ENCODE results near the gene SLC25A18. TPM values are rescaled to one million over a fixed set of nuclear protein-coding genes. Genes with fewer than 3 reads are reported as not detected.
A peak's percentile ranks its signal among the peaks of the same experiment; 100 is the strongest.

The SLC25A18 gene
- polyA plus RNA-seq, 1 donor (not counting 4 experiments of a cell fraction or from before 2014, with no cell fraction given) = 0.04 TPM

DNA sequence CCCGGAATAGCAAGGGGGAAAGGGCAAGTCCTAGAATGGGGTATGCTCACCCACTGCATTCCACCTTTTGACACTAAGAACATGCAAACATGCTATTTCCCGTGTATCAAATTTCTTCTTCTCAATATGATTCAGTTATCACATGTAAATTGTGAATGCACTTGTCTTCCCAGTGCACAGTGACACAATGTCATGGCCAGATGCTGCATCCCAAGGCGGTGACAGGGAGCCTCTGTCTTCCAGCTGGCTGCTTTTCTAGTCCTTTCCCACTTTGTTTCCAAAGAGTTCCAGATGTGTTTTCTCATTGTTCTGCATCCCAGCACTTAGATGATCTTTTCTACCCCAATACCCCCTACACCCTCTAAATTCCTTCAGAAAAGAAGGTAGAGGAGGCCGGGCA is 12.4 kb downstream of the SLC25A18 start:
- DNase-seq (ENCODE audit: low read depth, low spot score) (no peak), FAIRE-seq (no peak)
- H2AFZ ChIP-seq (ENCODE audit: control insufficient read depth, low read length) = no peak overlapping the region
- no peak overlapping the region for H3K4me3 ChIP-seq (ENCODE audit: control insufficient read depth in 2 of 3, extremely low read depth in 1 of 3, insufficient read depth in 2 of 3, low read depth in 1 of 3, low read length in 3 of 3)
- no peaks in the 10 kb centered on the region for H3K27me3 ChIP-seq (ENCODE audit: control insufficient read depth, extremely low read depth, insufficient read depth, low read length)
- peak overlapping the region; percentile 56 for H3K27ac ChIP-seq (ENCODE audit: control insufficient read depth, insufficient read depth, low read length)
- no peaks in the 10 kb centered on the region for H3K79me2 ChIP-seq (ENCODE audit: control insufficient read depth, insufficient read depth, low read length)
- H4K20me1 ChIP-seq (ENCODE audit: control insufficient read depth, extremely low read depth, insufficient read depth, low read length) = no peaks in the 10 kb centered on the region
- H3K4me2 ChIP-seq (ENCODE audit: control insufficient read depth, extremely low read depth, insufficient read depth, low read depth, low read length) = peak overlapping the region; percentile 8
- H3K4me1 ChIP-seq (ENCODE audit: control insufficient read depth, extremely low read depth, insufficient read depth, low read length) = peaks cover 26% of the 10 kb centered on the region
- H3K9me3 ChIP-seq (ENCODE audit: control insufficient read depth, low read depth, low read length) = no peaks in the 10 kb centered on the region
- dilution Hi-C loops (cut with MboI; ENCODE audit: extremely low pct_ligation_motif_present, low sequenced_read_pairs) = no loop called here
- H3K36me3 ChIP-seq (ENCODE audit: control insufficient read depth in 2 of 2, extremely low read depth in 1 of 2, insufficient read depth in 2 of 2, low read length in 2 of 2) = no peaks in the 10 kb centered on the region
- TF ChIP-seq EZH2 (IDR thresholded peaks at IDR 0.05; ENCODE audit: low read length) (no peak), CTCF (optimal IDR thresholded peaks at IDR 0.05 in 1 of 3, IDR thresholded peaks at IDR 0.05 in 1 of 3, conservative IDR thresholded peaks at IDR 0.05 in 1 of 3; ENCODE audit: extremely low read depth in 1 of 3, insufficient read depth in 2 of 3, low read length in 3 of 3) (no peak)
- no peaks in the 10 kb centered on the region for H3K9me1 ChIP-seq (ENCODE audit: control insufficient read depth, extremely low read depth, insufficient read depth, low read length)
- peak overlapping the region; percentile 35 for H3K9ac ChIP-seq (ENCODE audit: control insufficient read depth, extremely low read depth, insufficient read depth, low read length)

DNA sequence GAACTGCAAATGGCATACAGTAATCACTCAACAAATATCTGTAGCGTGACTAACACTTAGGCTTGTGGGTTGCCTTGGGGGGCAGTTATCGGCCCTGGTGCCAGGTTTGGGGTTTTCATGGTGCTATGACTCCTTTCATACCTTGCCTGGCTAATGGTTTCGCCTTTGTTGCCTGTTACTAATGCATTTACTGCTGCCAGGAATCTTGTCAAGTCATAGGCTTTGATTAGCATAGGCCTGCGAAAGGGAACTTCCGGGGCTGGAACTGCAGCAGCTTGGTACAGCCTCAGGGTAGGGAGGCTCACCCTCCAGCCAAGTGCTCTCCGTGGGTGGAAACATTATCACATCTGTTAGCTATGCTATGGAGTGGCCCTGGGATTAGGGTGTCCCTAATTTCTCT is 13.2 kb downstream of the SLC25A18 start:
- Histone ChIP-seq H3K4me3 (ENCODE audit: control insufficient read depth in 2 of 3, extremely low read depth in 1 of 3, insufficient read depth in 2 of 3, low read depth in 1 of 3, low read length in 3 of 3) (no peak overlapping the region), H4K20me1 (ENCODE audit: control insufficient read depth, extremely low read depth, insufficient read depth, low read length) (no peaks in the 10 kb centered on the region), H3K36me3 (ENCODE audit: control insufficient read depth in 2 of 2, extremely low read depth in 1 of 2, insufficient read depth in 2 of 2, low read length in 2 of 2) (no peaks in the 10 kb centered on the region), H3K9ac (ENCODE audit: control insufficient read depth, extremely low read depth, insufficient read depth, low read length) (no peak overlapping the region), H3K4me1 (ENCODE audit: control insufficient read depth, extremely low read depth, insufficient read depth, low read length) (peaks cover 18% of the 10 kb centered on the region), H3K79me2 (ENCODE audit: control insufficient read depth, insufficient read depth, low read length) (no peaks in the 10 kb centered on the region), H3K27ac (ENCODE audit: control insufficient read depth, insufficient read depth, low read length) (peak overlapping the region; percentile 66), H3K9me1 (ENCODE audit: control insufficient read depth, extremely low read depth, insufficient read depth, low read length) (no peaks in the 10 kb centered on the region), H3K9me3 (ENCODE audit: control insufficient read depth, low read depth, low read length) (no peaks in the 10 kb centered on the region), H2AFZ (ENCODE audit: control insufficient read depth, low read length) (no peak overlapping the region), H3K27me3 (ENCODE audit: control insufficient read depth, extremely low read depth, insufficient read depth, low read length) (no peaks in the 10 kb centered on the region), H3K4me2 (ENCODE audit: control insufficient read depth, extremely low read depth, insufficient read depth, low read depth, low read length) (peak overlapping the region; percentile 8)
- dilution Hi-C loops (cut with MboI; ENCODE audit: extremely low pct_ligation_motif_present, low sequenced_read_pairs) = no loop called here
- peak; percentile 100 for FAIRE-seq
- no peak for TF ChIP-seq CTCF (optimal IDR thresholded peaks at IDR 0.05 in 1 of 3, IDR thresholded peaks at IDR 0.05 in 1 of 3, conservative IDR thresholded peaks at IDR 0.05 in 1 of 3; ENCODE audit: extremely low read depth in 1 of 3, insufficient read depth in 2 of 3, low read length in 3 of 3)
- DNase-seq (ENCODE audit: low read depth, low spot score) = peak; percentile 98
